Measurements from ENCODE around the gene CAP2.
"Not testable (repeated sequence)": the region's sequence is repeated elsewhere in the genome, so short reads cannot be mapped to it uniquely, and the experiment has no call there.

CAP2 gene

DNA sequence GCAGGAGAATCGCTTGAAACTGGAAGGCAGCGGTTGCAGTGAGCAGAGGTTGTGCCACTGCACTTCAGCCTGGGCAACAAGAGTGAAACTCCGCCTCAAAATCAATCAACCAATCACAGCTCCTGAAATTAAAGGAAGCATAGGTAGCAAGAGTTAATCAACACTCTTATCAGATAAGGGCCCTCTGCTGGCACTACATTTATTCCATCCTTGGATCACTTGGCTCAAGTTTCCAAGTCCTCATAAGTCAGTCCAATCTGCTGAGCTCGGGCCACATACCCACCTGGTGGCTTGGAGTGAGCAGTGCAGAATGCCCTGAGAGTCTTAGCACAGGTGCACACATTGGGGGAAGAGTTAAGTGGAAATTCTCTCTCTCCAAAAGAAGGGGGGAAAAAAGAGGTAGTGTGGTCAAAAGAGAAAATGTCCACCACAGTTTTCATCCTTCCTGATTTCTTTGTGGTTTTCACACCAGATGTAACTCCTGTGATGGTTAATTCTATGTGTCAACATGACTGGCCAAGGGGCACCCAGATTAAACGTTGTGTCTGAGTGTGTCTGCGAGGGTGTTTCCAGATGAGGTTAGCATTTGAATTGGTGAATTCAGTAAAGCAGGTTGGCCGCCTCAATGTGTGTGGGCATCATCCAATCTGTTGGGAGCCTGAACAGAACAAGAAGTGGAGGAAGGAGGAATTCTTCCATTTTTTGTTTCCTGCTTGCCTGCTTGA, 192.5 kb downstream of the CAP2 start:
- no peak for DNase-seq

DNA sequence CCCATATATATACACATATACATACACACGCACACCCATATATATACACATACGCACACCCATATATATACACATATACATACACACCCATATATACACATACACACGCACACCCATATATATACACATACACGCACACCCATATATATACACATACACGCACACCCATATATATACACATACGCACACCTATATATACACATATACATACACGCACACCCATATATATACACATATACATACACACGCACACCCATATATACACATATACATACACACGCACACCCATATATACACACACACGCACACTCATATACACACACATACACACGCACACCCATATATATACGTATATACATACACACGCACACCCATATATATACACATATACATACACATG, 193.2 kb downstream of the CAP2 start:
- not testable (repeated sequence) for DNase-seq

- DNase-seq = no peak
Observed at GRCh38 chr6:17588011-17588410, 194.6 kb downstream of the CAP2 start.

- no peak for DNase-seq
Observed at GRCh38 chr6:17589406-17590096, 196.2 kb downstream of the CAP2 start.

- no peak for DNase-seq
Observed at GRCh38 chr6:17591287-17591686, 197.9 kb downstream of the CAP2 start.

DNA sequence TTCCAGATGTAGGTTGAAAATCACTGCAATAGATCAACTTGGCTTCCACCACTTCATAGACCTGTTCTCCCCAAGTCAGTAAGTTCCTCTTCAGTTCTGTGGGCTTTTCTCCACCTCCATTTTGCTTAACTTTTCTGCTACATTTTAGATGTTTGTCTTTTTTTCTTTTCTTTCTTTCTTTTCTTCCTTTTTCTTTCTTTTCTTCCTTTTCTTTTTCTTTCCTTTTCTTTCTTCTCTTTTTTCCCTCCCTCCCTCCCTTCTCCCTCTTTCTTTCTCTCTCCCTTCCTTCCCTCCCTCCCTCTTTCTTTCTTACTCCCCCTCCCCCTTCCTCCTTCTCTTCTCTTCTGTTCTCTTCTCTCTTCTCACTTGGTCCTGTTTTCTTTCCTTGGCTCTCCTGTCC, 199.9 kb downstream of the CAP2 start:
- no peak for DNase-seq

- no peak for DNase-seq
Observed at GRCh38 chr6:17596085-17596484, 202.7 kb downstream of the CAP2 start.

GRCh38 chr6:17599877-17600526, 206.6 kb downstream of the CAP2 start, which contains the start of gene FAM8A1:
FAM8A1 (plus strand) TSS chr6:17600302; CDS start chr6:17600410, 108 bp downstream.
- peak; percentile 94 to 96 for DNase-seq

- DNase-seq = peak; percentile 37 to 39
Observed at GRCh38 chr6:17600527-17601385, 207.4 kb downstream of the CAP2 start.

DNA sequence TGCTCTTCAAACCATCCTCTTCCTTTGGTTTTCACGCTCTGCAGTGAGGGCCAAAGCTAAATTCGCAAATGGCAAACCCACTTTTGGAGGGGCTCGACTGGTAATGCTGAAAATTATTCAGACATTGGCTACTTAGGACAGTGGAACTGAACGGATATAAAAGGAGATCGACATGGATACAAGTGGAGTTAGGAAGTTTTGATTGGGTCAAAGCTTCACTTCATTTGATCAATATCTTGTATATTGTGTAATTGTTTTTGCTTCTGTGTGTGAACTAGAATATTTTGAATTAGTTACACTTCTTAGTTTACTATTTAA, 207.9 kb downstream of the CAP2 start:
- no peak for DNase-seq

DNA sequence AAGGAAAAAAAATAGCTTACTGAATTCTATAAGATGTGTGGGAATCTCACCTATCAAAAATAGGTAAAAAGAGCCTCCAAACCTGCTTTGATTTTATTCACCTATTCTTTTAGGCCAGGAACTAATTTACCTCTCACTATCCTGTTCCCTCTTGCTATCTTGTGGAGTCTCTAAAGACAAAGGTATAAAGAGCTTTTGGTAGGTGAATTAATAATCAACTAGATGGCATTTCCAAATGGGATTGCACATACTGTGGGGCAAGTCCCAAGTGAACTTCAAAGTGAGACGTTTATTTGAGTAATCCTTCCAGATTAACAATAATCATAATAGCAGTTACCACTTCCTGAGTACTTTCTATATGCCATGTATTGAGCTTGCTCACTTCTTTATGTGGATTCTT, 209.5 kb downstream of the CAP2 start:
- DNase-seq = no peak

DNA sequence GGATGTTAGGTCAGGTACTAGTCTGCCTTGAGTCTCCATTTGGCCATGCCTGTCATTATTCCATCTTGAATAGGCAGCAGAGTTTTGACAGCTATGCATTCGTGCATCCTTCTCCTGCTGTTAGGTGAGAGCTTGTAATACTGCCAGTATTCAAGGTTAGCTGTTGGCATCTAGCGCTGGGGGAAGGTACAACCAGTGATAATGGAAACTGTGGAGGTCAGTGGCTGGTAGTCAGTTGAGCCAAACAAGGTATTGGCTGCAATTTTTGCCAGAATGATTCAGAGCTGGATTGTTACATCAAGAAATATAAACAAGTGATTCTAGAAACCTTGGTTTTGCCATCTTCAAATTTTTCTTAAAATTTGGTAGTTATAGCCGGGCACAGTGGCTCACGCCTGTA, 213.2 kb downstream of the CAP2 start:
- DNase-seq = no peak

Data from activated CD4-positive, alpha-beta T cell treated with anti-CD3 and anti-CD28 coated beads for 4 hours (primary cell).